ENCODE results near the gene CAMK1D.
"Not testable (repeated sequence)": the region's sequence is repeated elsewhere in the genome, so short reads cannot be mapped to it uniquely, and the experiment has no call there.

CAMK1D gene

DNA sequence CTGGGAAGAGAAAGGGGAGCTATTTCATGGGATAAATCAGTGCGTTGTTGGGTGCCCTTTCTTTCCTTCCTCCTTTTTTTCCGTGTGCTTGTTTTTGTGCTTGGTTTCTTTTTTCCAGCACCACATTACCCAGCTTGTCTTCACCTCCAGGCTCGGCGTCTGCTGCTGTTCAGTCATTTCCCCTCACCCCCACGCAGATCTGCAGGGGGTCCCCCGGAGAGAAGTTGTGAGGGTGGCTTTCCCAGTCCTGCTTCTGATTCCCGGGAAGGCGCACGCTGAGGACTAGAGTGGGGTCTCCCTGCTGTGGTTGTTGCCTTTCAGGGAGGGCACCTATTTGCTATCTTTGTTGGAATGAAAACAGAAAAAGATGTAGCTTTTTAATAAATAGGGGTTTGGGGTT, 1.6 kb downstream of the CAMK1D start:
- no peaks in the 10 kb centered on the region for H3K36me3 ChIP-seq
- TF ChIP-seq, protein P1, sequence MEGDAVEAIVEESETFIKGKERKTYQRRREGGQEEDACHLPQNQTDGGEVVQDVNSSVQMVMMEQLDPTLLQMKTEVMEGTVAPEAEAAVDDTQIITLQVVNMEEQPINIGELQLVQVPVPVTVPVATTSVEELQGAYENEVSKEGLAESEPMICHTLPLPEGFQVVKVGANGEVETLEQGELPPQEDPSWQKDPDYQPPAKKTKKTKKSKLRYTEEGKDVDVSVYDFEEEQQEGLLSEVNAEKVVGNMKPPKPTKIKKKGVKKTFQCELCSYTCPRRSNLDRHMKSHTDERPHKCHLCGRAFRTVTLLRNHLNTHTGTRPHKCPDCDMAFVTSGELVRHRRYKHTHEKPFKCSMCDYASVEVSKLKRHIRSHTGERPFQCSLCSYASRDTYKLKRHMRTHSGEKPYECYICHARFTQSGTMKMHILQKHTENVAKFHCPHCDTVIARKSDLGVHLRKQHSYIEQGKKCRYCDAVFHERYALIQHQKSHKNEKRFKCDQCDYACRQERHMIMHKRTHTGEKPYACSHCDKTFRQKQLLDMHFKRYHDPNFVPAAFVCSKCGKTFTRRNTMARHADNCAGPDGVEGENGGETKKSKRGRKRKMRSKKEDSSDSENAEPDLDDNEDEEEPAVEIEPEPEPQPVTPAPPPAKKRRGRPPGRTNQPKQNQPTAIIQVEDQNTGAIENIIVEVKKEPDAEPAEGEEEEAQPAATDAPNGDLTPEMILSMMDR (IDR thresholded peaks at IDR 0.05; ENCODE audit: low read depth, low read length), result no peak
- no peak for DNase-seq
- H3K9me3 ChIP-seq (ENCODE audit: severe bottlenecking), result no peaks in the 10 kb centered on the region
- H3K27me3 ChIP-seq (ENCODE audit: insufficient read depth, low read depth, severe bottlenecking), result peaks cover 11% of the 10 kb centered on the region
- peak overlapping the region; percentile 41; the same call in 1 of the 2 replicates for H3K4me3 ChIP-seq (ENCODE audit: low read depth, low read length)
- H3K27ac ChIP-seq, result no peak overlapping the region

GRCh38 chr10:12351447-12351846, 2.1 kb downstream of the CAMK1D start:
- Histone ChIP-seq H3K27me3 (ENCODE audit: insufficient read depth, low read depth, severe bottlenecking) (peaks cover 11% of the 10 kb centered on the region), H3K9me3 (ENCODE audit: severe bottlenecking) (no peaks in the 10 kb centered on the region), H3K4me3 (ENCODE audit: low read depth, low read length) (no peak overlapping the region), H3K36me3 (no peaks in the 10 kb centered on the region), H3K27ac (no peak overlapping the region)
- no peak for DNase-seq
- TF ChIP-seq, protein P1 (IDR thresholded peaks at IDR 0.05; ENCODE audit: low read depth, low read length), result no peak

GRCh38 chr10:12351889-12352288, 2.5 kb downstream of the CAMK1D start:
- TF ChIP-seq, protein P1 (IDR thresholded peaks at IDR 0.05; ENCODE audit: low read depth, low read length), result no peak
- DNase-seq, result no peak
- Histone ChIP-seq H3K27ac (no peak overlapping the region), H3K9me3 (ENCODE audit: severe bottlenecking) (no peaks in the 10 kb centered on the region), H3K4me3 (ENCODE audit: low read depth, low read length) (no peak overlapping the region), H3K27me3 (ENCODE audit: insufficient read depth, low read depth, severe bottlenecking) (peaks cover 11% of the 10 kb centered on the region), H3K36me3 (no peaks in the 10 kb centered on the region)

GRCh38 chr10:12353399-12354242, 4.3 kb downstream of the CAMK1D start:
- H3K9me3 ChIP-seq (ENCODE audit: severe bottlenecking), result no peaks in the 10 kb centered on the region
- H3K27ac ChIP-seq, result no peak overlapping the region
- H3K36me3 ChIP-seq, result no peaks in the 10 kb centered on the region
- peaks cover 11% of the 10 kb centered on the region for H3K27me3 ChIP-seq (ENCODE audit: insufficient read depth, low read depth, severe bottlenecking)
- no peak for DNase-seq
- TF ChIP-seq, protein P1 (IDR thresholded peaks at IDR 0.05; ENCODE audit: low read depth, low read length), result no peak
- no peak overlapping the region for H3K4me3 ChIP-seq (ENCODE audit: low read depth, low read length)

DNA sequence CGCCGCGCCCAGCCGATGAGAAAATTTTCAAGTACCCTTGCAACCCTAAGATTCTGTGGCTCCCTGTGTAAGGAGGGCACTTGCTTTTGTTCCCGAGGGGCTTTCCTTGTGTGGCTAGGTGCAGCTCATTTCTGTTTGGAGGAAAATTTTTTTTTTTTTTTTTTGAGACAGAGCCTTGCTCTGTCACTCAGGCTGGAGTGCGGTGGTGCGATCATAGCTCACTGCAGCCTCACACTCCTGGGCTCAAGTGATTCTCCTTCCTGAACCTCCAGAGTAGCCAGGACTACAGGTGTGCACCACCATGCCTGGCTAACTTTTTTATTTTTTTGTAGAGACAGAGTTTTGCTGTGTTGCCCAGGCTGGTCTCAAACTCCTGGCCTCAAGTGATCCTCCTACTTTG, 5.3 kb downstream of the CAMK1D start:
- H3K27me3 ChIP-seq (ENCODE audit: insufficient read depth, low read depth, severe bottlenecking), result peaks cover 11% of the 10 kb centered on the region
- H3K9me3 ChIP-seq (ENCODE audit: severe bottlenecking); H3K4me3 ChIP-seq (ENCODE audit: low read depth, low read length); H3K36me3 ChIP-seq; DNase-seq; H3K27ac ChIP-seq: not testable (repeated sequence)

- no peaks in the 10 kb centered on the region for H3K36me3 ChIP-seq
- TF ChIP-seq, protein P1 (IDR thresholded peaks at IDR 0.05; ENCODE audit: low read depth, low read length), result no peak
- no peak overlapping the region for H3K27ac ChIP-seq
- H3K27me3 ChIP-seq (ENCODE audit: insufficient read depth, low read depth, severe bottlenecking), result peaks cover 6% of the 10 kb centered on the region
- DNase-seq, result no peak
- H3K9me3 ChIP-seq (ENCODE audit: severe bottlenecking), result no peaks in the 10 kb centered on the region
- H3K4me3 ChIP-seq (ENCODE audit: low read depth, low read length), result no peak overlapping the region
These were observed 6.0 kb downstream of the CAMK1D start for GRCh38 chr10:12355384-12355783.

All from WERI-Rb-1 (cell line).